GM23248 (cell line): ENCODE measurements around the gene HIVEP1. TPM values are rescaled to one million over a fixed set of nuclear protein-coding genes. Genes with fewer than 3 reads are reported as not detected.

Source experiments
- DNase-seq: peaks from one replicate; pipeline ENCODE4 v3.0.0-alpha.2; 2015
- H2AFZ ChIP-seq: fragments of 200-600 bp; sonication (generic); 2 replicates; pipeline ENCODE4 v1.6.1; 2016; ENCODE audit warnings: antibody characterized with exemption
- H3F3A ChIP-seq: fragments of 200-600 bp; sonication (generic); 2 replicates; pipeline ENCODE4 v1.6.1; 2016; ENCODE audit warnings: mild to moderate bottlenecking, antibody characterized with exemption, mixed run types; ENCODE audit not compliant: insufficient read depth
- H3K27ac ChIP-seq: fragments of 200-600 bp; sonication (generic); 2 replicates; pipeline ENCODE4 v1.5.1; 2016; ENCODE audit warnings: mild to moderate bottlenecking
- H3K27me3 ChIP-seq: fragments of 200-600 bp; sonication (generic); replicated peaks from 2 replicates; pipeline ENCODE4 v1.6.1; 2016; ENCODE audit warnings: mild to moderate bottlenecking; ENCODE audit not compliant: insufficient read depth
- H3K36me3 ChIP-seq: fragments of 200-600 bp; sonication (generic); 2 replicates; pipeline ENCODE4 v1.6.1; 2016; ENCODE audit warnings: low read depth, mild to moderate bottlenecking
- H3K4me1 ChIP-seq: fragments of 200-600 bp; sonication (generic); 2 replicates; pipeline ENCODE4 v1.6.1; 2016; ENCODE audit warnings: mild to moderate bottlenecking; ENCODE audit not compliant: insufficient read depth
- H3K4me2 ChIP-seq: fragments of 200-600 bp; sonication (generic); one replicate; pipeline ENCODE4 v1.6.1; 2016; ENCODE audit warnings: mild to moderate bottlenecking; ENCODE audit not compliant: unreplicated experiment
- H3K4me3 ChIP-seq: fragments of 200-600 bp; sonication (generic); 2 replicates; pipeline ENCODE4 v1.5.1; 2016; ENCODE audit warnings: mild to moderate bottlenecking
- H3K79me2 ChIP-seq: fragments of 200-600 bp; sonication (generic); 2 replicates; pipeline ENCODE4 v1.6.1; 2016; ENCODE audit warnings: mild to moderate bottlenecking; ENCODE audit not compliant: insufficient read depth
- H3K9ac ChIP-seq: fragments of 200-600 bp; sonication (generic); 2 replicates; pipeline ENCODE4 v1.6.1; 2016; ENCODE audit warnings: mild to moderate bottlenecking
- H3K9me2 ChIP-seq: fragments of 200-600 bp; sonication (generic); 2 replicates; pipeline ENCODE4 v1.6.1; 2016; ENCODE audit warnings: mixed run types, mild to moderate bottlenecking, moderate library complexity; ENCODE audit not compliant: insufficient read depth
- H3K9me3 ChIP-seq: fragments of 200-600 bp; sonication (generic); one replicate; pipeline ENCODE4 v1.6.1; 2017; ENCODE audit warnings: low read depth
- H4K20me1 ChIP-seq: fragments of 200-600 bp; sonication (generic); 2 replicates; pipeline ENCODE4 v1.6.0; 2016; ENCODE audit not compliant: insufficient read depth
- EZH2 ChIP-seq: fragments of 200-600 bp; sonication (generic); IDR thresholded peaks from 2 replicates; pipeline ENCODE4 v1.6.1; 2018; ENCODE audit warnings: antibody characterized with exemption, mild to moderate bottlenecking; ENCODE audit not compliant: insufficient read depth, poor library complexity, severe bottlenecking
- EZH2phosphoT487 ChIP-seq: fragments of 200-600 bp; sonication (generic); IDR thresholded peaks from 2 replicates; pipeline ENCODE4 v1.6.1; 2018; ENCODE audit warnings: antibody characterized with exemption, moderate library complexity, mild to moderate bottlenecking, low read depth; ENCODE audit not compliant: insufficient read depth
- WGBS, 2 experiments: methylation state at CpG; one replicate each; pipeline ENCODE4 v1.1.6; 2015 to 2017; ENCODE audit warnings: low lambda C conversion rate in 2 of 2, low coverage in 1 of 2; ENCODE audit errors: missing lambda C conversion rate in 2 of 2; 5-methylcytosine and 5-hydroxymethylcytosine counted together
- in situ Hi-C: fragments of 300-500 bp; cut with MboI; formaldehyde crosslinking; loops from 2 replicates; pipeline ENCODE4 v1.15.0; 2020
- polyA plus RNA-seq: library from polyadenylated mRNA; unstranded; fragments of >200 nt; fragmentation: Nextera tagmentation; extraction: Ambion mirVana; gene quantifications from 2 replicates; pipeline ENCODE4 v1.2.1, GENCODE V29; 2016
- total RNA-seq: library from RNA; depleted of rRNA; stranded (reverse); fragments of >200 nt; shearing (Covaris generic); gene quantifications from 2 replicates; pipeline ENCODE4 v1.2.3, GENCODE V29; 2014

The HIVEP1 gene
- total and polyA plus RNA-seq, 2 experiments from 2014 or later = 3.3 to 7.1 TPM

DNA sequence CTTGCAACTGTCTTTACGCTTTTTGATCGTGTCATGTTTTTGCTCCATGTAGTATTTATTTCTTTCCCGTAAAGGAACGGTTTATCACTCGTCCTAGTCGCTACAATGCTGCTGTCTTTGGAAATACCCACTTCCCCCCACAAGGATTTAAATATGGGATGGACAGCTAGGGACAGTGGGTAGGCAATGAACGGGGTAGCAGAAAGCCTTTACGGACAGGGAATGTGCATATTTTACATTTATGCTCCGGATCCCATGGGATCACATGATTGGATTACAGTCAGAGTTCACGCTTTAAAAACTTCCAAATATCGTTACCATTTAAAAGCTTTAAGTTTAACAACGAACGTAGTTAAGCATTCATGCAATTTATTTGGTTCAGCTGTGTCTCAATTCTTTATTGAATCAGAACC lies 1.2 kb downstream of the HIVEP1 start:
- no peak for DNase-seq
- whole genome bisulfite sequencing, 2 experiments = 2 to 3% methylated on average over 13 of the region's 13 CpGs
- peak overlapping the region; percentile 79 for H3K4me2 ChIP-seq
- H3K4me1 ChIP-seq = peaks cover 21% of the 10 kb centered on the region
- no peaks in the 10 kb centered on the region for H3K27me3 ChIP-seq
- peak overlapping the region; percentile 93 for H3K9ac ChIP-seq
- H3F3A ChIP-seq = peaks cover 33% of the 10 kb centered on the region
- peaks cover 16% of the 10 kb centered on the region; the same call in 1 of the 2 replicates for H3K36me3 ChIP-seq
- H3K9me2 ChIP-seq = no peaks in the 10 kb centered on the region
- peak overlapping the region; percentile 98 for H3K4me3 ChIP-seq
- peaks cover 24% of the 10 kb centered on the region; the same call in 1 of the 2 replicates for H3K79me2 ChIP-seq
- no peak for TF ChIP-seq EZH2
- TF ChIP-seq EZH2phosphoT487 = no peak
- peak overlapping the region; percentile 63 for H2AFZ ChIP-seq
- in situ Hi-C loops = no loop called here
- H3K9me3 ChIP-seq = no peaks in the 10 kb centered on the region
- no peaks in the 10 kb centered on the region for H4K20me1 ChIP-seq
- peak overlapping the region; percentile 95 for H3K27ac ChIP-seq

DNA sequence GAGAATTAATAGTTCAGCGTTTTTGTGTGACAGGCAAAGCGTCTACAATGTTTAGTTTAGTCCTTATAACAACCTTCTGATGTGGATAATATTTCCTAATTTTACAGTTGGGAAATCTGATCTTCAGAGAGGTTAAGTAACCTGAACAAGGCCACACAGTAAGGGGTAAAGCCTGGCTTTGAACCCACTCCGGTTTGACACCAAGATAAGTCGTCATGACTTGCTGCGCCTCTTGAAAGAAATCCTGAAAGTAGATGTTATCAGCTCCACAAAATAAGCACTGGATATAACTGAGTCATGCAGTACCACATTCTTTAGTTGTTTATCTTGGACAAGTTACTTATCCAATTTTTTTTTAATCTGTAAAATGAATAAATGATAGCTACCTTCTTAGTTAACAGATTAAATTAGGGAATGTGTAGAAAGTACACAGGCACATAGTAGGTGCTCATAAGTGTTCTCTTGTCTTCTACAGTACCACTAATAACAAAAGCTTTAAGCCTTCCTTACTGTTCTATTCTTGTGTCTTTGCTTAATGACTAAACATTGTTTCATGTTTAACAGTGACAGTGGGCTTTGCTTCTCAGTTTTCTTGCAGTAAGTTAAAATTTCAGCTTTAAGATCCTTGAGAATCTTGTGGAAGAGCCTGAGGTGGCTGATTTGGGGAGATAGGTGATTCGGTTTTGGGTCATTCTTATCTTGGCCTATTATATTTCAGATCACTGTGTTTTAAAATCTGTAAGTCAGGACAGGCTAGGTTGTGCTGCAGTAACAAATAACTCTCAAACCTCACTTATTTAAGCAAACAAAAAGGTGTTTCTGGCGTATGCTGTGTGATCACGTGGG lies 2.1 kb downstream of the HIVEP1 start:
- Histone ChIP-seq H3K4me1 (peaks cover 20% of the 10 kb centered on the region), H4K20me1 (no peaks in the 10 kb centered on the region), H3K9me2 (no peaks in the 10 kb centered on the region), H3K36me3 (peaks cover 16% of the 10 kb centered on the region; the same call in 1 of the 2 replicates), H2AFZ (no peak overlapping the region; the same call in 1 of the 2 replicates), H3K4me3 (peak overlapping the region; percentile 98; the same call in 1 of the 2 replicates), H3F3A (peaks cover 33% of the 10 kb centered on the region), H3K9ac (peak overlapping the region; percentile 93), H3K27me3 (no peaks in the 10 kb centered on the region), H3K79me2 (peaks cover 24% of the 10 kb centered on the region; the same call in 1 of the 2 replicates), H3K27ac (peak overlapping the region; percentile 95), H3K4me2 (peak overlapping the region; percentile 79), H3K9me3 (no peaks in the 10 kb centered on the region)
- WGBS, 2 experiments = 58 to 59% methylated on average over 8 of the region's 8 CpGs
- TF ChIP-seq EZH2 = no peak
- no peak for TF ChIP-seq EZH2phosphoT487
- DNase-seq = peak; percentile 73
- in situ Hi-C loops = no loop called here

DNA sequence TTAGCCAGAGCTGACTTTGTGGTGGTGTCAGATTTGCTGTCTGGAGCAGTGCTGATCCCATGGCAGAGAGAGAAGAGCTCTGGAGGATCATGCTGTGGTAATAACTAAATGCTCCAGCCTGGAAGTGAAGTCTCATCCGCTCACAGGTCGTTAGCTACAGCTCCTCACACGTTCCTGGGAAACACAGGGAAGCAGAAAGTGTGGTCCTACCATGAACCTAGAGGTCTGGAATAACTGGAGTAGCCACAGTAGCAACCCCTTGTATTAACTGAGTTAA lies 2.7 kb downstream of the HIVEP1 start:
- no peak for TF ChIP-seq EZH2
- no peak for TF ChIP-seq EZH2phosphoT487
- H3K9me2 ChIP-seq = no peaks in the 10 kb centered on the region
- no peak overlapping the region for H3K27ac ChIP-seq

DNA sequence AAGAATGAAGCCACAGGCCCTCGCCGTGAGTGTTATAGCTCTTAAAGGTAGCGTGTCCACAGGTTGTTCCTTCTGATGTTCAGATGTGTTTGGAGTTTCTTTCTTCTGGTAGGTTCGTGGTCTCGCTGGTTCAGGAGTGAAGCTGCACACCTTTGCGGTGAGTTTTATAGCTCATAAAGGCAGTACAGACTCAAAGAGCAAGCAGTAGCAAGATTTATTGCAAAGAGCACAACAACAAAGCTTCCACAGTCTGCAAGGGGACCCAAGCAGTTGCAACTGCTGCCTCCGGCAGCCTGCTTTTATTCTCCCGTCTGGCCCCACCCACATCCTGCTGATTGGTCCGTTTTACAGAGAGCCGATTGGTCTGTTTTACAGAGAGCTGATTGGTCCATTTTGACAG lies 5.2 kb downstream of the HIVEP1 start:
- Histone ChIP-seq H3F3A (peaks cover 16% of the 10 kb centered on the region), H3K9me3 (no peaks in the 10 kb centered on the region), H3K4me2 (no peak overlapping the region), H3K36me3 (peaks cover 16% of the 10 kb centered on the region; the same call in 1 of the 2 replicates), H2AFZ (no peak overlapping the region), H4K20me1 (no peaks in the 10 kb centered on the region), H3K4me3 (no peak overlapping the region), H3K79me2 (peaks cover 25% of the 10 kb centered on the region; the same call in 1 of the 2 replicates), H3K27me3 (no peaks in the 10 kb centered on the region), H3K27ac (no peak overlapping the region), H3K4me1 (peaks cover 9% of the 10 kb centered on the region), H3K9me2 (no peaks in the 10 kb centered on the region), H3K9ac (no peak overlapping the region)
- DNase-seq = no peak
- WGBS, 2 experiments = 95 to 99% methylated on average over 10 of the region's 10 CpGs
- in situ Hi-C loops = no loop called here
- TF ChIP-seq EZH2phosphoT487 = no peak

More for the DNA sequence above, 2.7 kb downstream of the HIVEP1 start:
- Histone ChIP-seq H4K20me1 (no peaks in the 10 kb centered on the region), H3K79me2 (peaks cover 24% of the 10 kb centered on the region; the same call in 1 of the 2 replicates), H3K9me3 (no peaks in the 10 kb centered on the region), H3K4me2 (no peak overlapping the region), H3K36me3 (peaks cover 16% of the 10 kb centered on the region; the same call in 1 of the 2 replicates), H3K4me3 (no peak overlapping the region), H3F3A (peaks cover 27% of the 10 kb centered on the region), H2AFZ (no peak overlapping the region), H3K4me1 (peaks cover 15% of the 10 kb centered on the region), H3K27me3 (no peaks in the 10 kb centered on the region), H3K9ac (no peak overlapping the region)
- in situ Hi-C loops = no loop called here
- no peak for DNase-seq
- WGBS, 2 experiments = 97 to 100% methylated on average over 3 of the region's 3 CpGs
